SK-N-SH (cell line): ENCODE results near the gene CHML. TPM values are rescaled to one million over a fixed set of nuclear protein-coding genes. Genes with fewer than 3 reads are reported as not detected.
"Not testable (repeated sequence)": the region's sequence is repeated elsewhere in the genome, so short reads cannot be mapped to it uniquely, and the experiment has no call there.

Experiments used
- CTCF ChIA-PET: fragments of 300-600, 350-600 bp; formaldehyde crosslinking; extraction: SDS; loops from one replicate; lab custom pipeline; 2021; lab: Yijun Ruan, JAX
- POLR2A ChIA-PET: fragments of 350-600 bp; sonication (Branson Sonifier 250); formaldehyde crosslinking; extraction: SDS; loops from one replicate; lab custom pipeline; 2020; ENCODE audit warnings: antibody characterized with exemption, inconsistent platforms; lab: Yijun Ruan, JAX
- DNase-seq: peaks from one replicate; pipeline ENCODE4 v3.0.0; 2012
- H2AFZ ChIP-seq: fragments of 200-600 bp; sonication (generic); 2 replicates; pipeline ENCODE4 v1.8.1; 2016; ENCODE audit warnings: antibody characterized with exemption, mild to moderate bottlenecking, low read depth
- H3F3A ChIP-seq: fragments of 200-600 bp; sonication (generic); replicated peaks from 2 replicates; pipeline ENCODE3; 2016; ENCODE audit warnings: antibody characterized with exemption, mild to moderate bottlenecking; ENCODE audit not compliant: insufficient read depth
- H3K27ac ChIP-seq, 2 experiments: fragments of 200-500 bp in 1 of 2; fragments of 200-600 bp in 1 of 2; sonication (Bioruptor generic) in 1 of 2; sonication (generic), shearing (Covaris generic) in 1 of 2; 2 replicates each; pipeline versions ENCODE4 v1.5.1 to v1.6.1; 2014 to 2016; ENCODE audit warnings: low read depth in 2 of 2, inconsistent platforms in 1 of 2, low read length in 1 of 2, mild to moderate bottlenecking in 1 of 2, mixed read lengths in 1 of 2
- H3K27me3 ChIP-seq: fragments of 200-600 bp; sonication (generic), shearing (Covaris generic); 2 replicates; pipeline ENCODE4 v1.6.1; 2016; ENCODE audit warnings: mixed run types; ENCODE audit not compliant: insufficient read depth
- H3K36me3 ChIP-seq, 2 experiments: fragments of 200-500 bp in 1 of 2; fragments of 200-600 bp in 1 of 2; sonication (Bioruptor generic) in 1 of 2; sonication (generic) in 1 of 2; replicated peaks in 1 of 2; 2 replicates each; pipeline versions ENCODE3 to v1.5.1; 2014 to 2016; ENCODE audit warnings: low read length in 1 of 2, mild to moderate bottlenecking in 1 of 2; ENCODE audit not compliant: insufficient read depth in 2 of 2, control insufficient read depth in 1 of 2
- H3K4me1 ChIP-seq, 2 experiments: fragments of 200-500 bp in 1 of 2; fragments of 200-600 bp in 1 of 2; sonication (Bioruptor generic) in 1 of 2; sonication (generic), shearing (Covaris generic) in 1 of 2; 2 replicates each; pipeline versions ENCODE4 v1.5.1 to v1.6.1; 2014 to 2016; ENCODE audit warnings: low read depth in 1 of 2, low read length in 1 of 2, mixed run types in 1 of 2; ENCODE audit not compliant: insufficient read depth in 2 of 2, control insufficient read depth in 1 of 2
- H3K4me2 ChIP-seq: fragments of 200-600 bp; sonication (generic), shearing (Covaris generic); 2 replicates; pipeline ENCODE4 v1.6.1; 2017; ENCODE audit warnings: mixed run types
- H3K4me3 ChIP-seq, 2 experiments: fragments of 200-500 bp in 1 of 2; fragments of 200-600 bp in 1 of 2; sonication (Bioruptor generic) in 1 of 2; sonication (generic), shearing (Covaris generic) in 1 of 2; 2 replicates each; pipeline versions ENCODE4 v1.5.1 to v1.8.1; 2014 to 2016; ENCODE audit warnings: low read depth in 2 of 2, inconsistent platforms in 1 of 2, low read length in 1 of 2, mild to moderate bottlenecking in 1 of 2, mixed read lengths in 1 of 2, moderate library complexity in 1 of 2
- H3K79me2 ChIP-seq: fragments of 200-600 bp; sonication (generic); 2 replicates; pipeline ENCODE4 v1.8.1; 2017; ENCODE audit warnings: mild to moderate bottlenecking; ENCODE audit not compliant: insufficient read depth
- H3K9ac ChIP-seq: fragments of 200-600 bp; sonication (generic); 2 replicates; pipeline ENCODE4 v1.6.1; 2017; ENCODE audit warnings: mixed run types
- H3K9me2 ChIP-seq: fragments of 200-600 bp; sonication (generic); 2 replicates; pipeline ENCODE4 v1.6.1; 2017; ENCODE audit warnings: mixed run types
- H3K9me3 ChIP-seq: fragments of 200-600 bp; sonication (generic); 2 replicates; pipeline ENCODE4 v1.6.1; 2017; ENCODE audit warnings: mixed run types, mild to moderate bottlenecking, moderate library complexity
- H4K20me1 ChIP-seq: fragments of 200-600 bp; sonication (generic); 2 replicates; pipeline ENCODE4 v1.6.1; 2017; ENCODE audit warnings: mild to moderate bottlenecking, mixed run types; ENCODE audit not compliant: insufficient read depth
- ELF1 ChIP-seq: IDR thresholded peaks from 2 replicates; pipeline ENCODE4 v1.4.0; 2012
- FOSL2 ChIP-seq: IDR thresholded peaks from 2 replicates; pipeline ENCODE4 v1.4.0; 2012; ENCODE audit warnings: low read depth, mild to moderate bottlenecking, moderate library complexity, borderline replicate concordance
- JUND ChIP-seq: IDR thresholded peaks from 2 replicates; pipeline ENCODE4 v1.4.0; 2012
- MXI1 ChIP-seq: IDR thresholded peaks from 2 replicates; pipeline ENCODE4 v1.6.1; 2012; ENCODE audit warnings: mild to moderate bottlenecking, low read depth, low read length, improper control_type of control experiment
- PBX3 ChIP-seq: IDR thresholded peaks from 2 replicates; pipeline ENCODE4; 2012
- POLR2AphosphoS5 ChIP-seq: IDR thresholded peaks from 2 replicates; pipeline ENCODE4 v1.6.1; 2012; ENCODE audit warnings: low read depth, low read length
- RAD21 ChIP-seq: IDR thresholded peaks from 2 replicates; pipeline ENCODE4 v1.6.1; 2012; ENCODE audit warnings: mild to moderate bottlenecking, low read length
- RCOR1 ChIP-seq: fragments of 150-350 bp; IDR thresholded peaks from 2 replicates; pipeline ENCODE4 v1.6.1; 2017; ENCODE audit warnings: antibody characterized with exemption, low read length
- RFX5 ChIP-seq: IDR thresholded peaks from 2 replicates; pipeline ENCODE4 v1.6.1; 2012; ENCODE audit warnings: mild to moderate bottlenecking, improper control_type of control experiment, low read length
- RXRA ChIP-seq: IDR thresholded peaks from 2 replicates; pipeline ENCODE4 v1.4.0; 2012; ENCODE audit warnings: low read depth, mild to moderate bottlenecking, borderline replicate concordance
- SIN3A ChIP-seq: IDR thresholded peaks from 2 replicates; pipeline ENCODE4 v1.6.1; 2012; ENCODE audit warnings: low read depth, mild to moderate bottlenecking, low read length, moderate library complexity, borderline replicate concordance
- TAF1 ChIP-seq: IDR thresholded peaks from 2 replicates; pipeline ENCODE4 v1.6.1; 2012; ENCODE audit warnings: low read depth, mild to moderate bottlenecking, low read length, moderate library complexity, borderline replicate concordance
- TCF12 ChIP-seq: IDR thresholded peaks from 2 replicates; pipeline ENCODE4 v1.4.0; 2012
- YY1 ChIP-seq: IDR thresholded peaks from 2 replicates; pipeline ENCODE4 v1.4.0; 2012; ENCODE audit warnings: low read depth, mild to moderate bottlenecking
- ZBTB33 ChIP-seq: IDR thresholded peaks from 2 replicates; pipeline ENCODE4 v1.4.0; 2012; ENCODE audit warnings: low read depth, borderline replicate concordance
- WGBS: methylation state at CpG from one replicate; pipeline ENCODE4 v1.1.6; 2017; ENCODE audit warnings: low lambda C conversion rate; 5-methylcytosine and 5-hydroxymethylcytosine counted together
- polyA plus RNA-seq, 3 experiments: library from polyadenylated mRNA; depleted of rRNA; stranded (reverse); fragments of >200 nt; gene quantifications; 2 replicates each; pipeline ENCODE4 v1.2.3, GENCODE V29; 2012

The CHML gene
- polyA plus RNA-seq, 1 of the 3 experiments (the other 2 are of a cell fraction): 3.0 TPM

- Histone ChIP-seq H2AFZ (no peak overlapping the region), H3F3A (no peaks in the 10 kb centered on the region), H3K36me3 (no peaks in the 10 kb centered on the region), H3K9me3 (no peaks in the 10 kb centered on the region), H4K20me1 (no peaks in the 10 kb centered on the region), H3K9me2 (no peaks in the 10 kb centered on the region), H3K4me1 (no peaks in the 10 kb centered on the region), H3K27ac (no peak overlapping the region), H3K27me3 (no peaks in the 10 kb centered on the region), H3K9ac (no peak overlapping the region), H3K4me2 (no peak overlapping the region), H3K4me3 (no peak overlapping the region), H3K79me2 (no peaks in the 10 kb centered on the region)
- TF ChIP-seq TAF1 (no peak), RXRA (no peak), TCF12 (no peak), POLR2AphosphoS5 (no peak), FOSL2 (no peak), JUND (no peak), MXI1 (no peak), YY1 (no peak), SIN3A (no peak), RCOR1 (no peak), RFX5 (no peak), ZBTB33 (no peak), RAD21 (no peak), PBX3 (no peak), ELF1 (no peak)
- DNase-seq: no peak
- POLR2A ChIA-PET: no interaction called here
- CTCF ChIA-PET: no interaction called here
- 35% methylated on average over 5 of the region's 5 CpGs for WGBS
These were observed 20.3 kb upstream of the CHML start for GRCh38 chr1:241660424-241660972.

GRCh38 chr1:241659016-241659415 lies 18.8 kb upstream of the CHML start:
- H3K36me3 ChIP-seq, H3K27me3 ChIP-seq, H3F3A ChIP-seq, H3K9ac ChIP-seq, POLR2A ChIA-PET, H3K4me2 ChIP-seq, H3K4me3 ChIP-seq, H3K27ac ChIP-seq, H3K79me2 ChIP-seq, H2AFZ ChIP-seq, H4K20me1 ChIP-seq, H3K4me1 ChIP-seq, DNase-seq, H3K9me3 ChIP-seq, H3K9me2 ChIP-seq: not testable (repeated sequence)
- CTCF ChIA-PET: interaction anchor here (1.5 kb wide), 1 partner anchor 25 kb away, joined by 4 read pairs; no protein-coding TSS in a partner anchor
- WGBS: 44% methylated on average over 2 of the region's 2 CpGs
